ENCODE results near the gene STK39. TPM values are rescaled to one million over a fixed set of nuclear protein-coding genes. Genes with fewer than 3 reads are reported as not detected.

STK39 gene
- total and polyA plus RNA-seq, 2 of the 4 experiments (the other 2 are of a cell fraction) = 11.8 to 16.4 TPM

DNA sequence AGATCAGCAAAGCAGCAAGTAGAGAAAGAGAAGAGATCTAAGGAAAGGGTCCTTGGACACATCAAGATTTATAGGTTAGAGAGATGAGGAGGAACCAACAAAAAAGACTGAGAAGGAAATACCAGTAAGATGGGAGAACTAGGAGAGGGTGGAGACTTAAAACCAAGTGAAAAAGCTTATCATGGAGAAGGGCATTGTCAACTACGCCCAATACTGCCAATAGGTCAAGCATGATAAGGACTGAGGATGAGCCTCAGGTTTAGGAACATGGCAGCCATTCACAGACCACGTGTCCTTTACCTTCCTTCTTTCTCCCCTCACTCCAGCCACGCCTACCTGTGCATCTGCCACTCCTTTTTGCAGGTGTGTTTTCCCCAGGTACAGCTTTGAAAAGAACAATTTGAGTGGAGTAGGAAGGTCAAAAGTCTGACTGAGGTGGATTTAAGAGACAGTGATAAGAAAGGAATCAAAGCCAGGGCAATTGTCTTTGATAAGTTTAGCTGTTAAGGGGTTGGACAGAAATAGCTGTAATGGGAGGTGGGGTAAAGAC, 238.7 kb downstream of the STK39 start:
- Histone ChIP-seq H3K56ac (ENCODE audit: extremely low read depth, insufficient read depth, low read length) (no peak overlapping the region), H3K4me2 (ENCODE audit: low read depth, low read length) (no peak overlapping the region), H2AFZ (replicated peaks; ENCODE audit: low read length, poor library complexity) (no peak overlapping the region), H3K14ac (replicated peaks; ENCODE audit: low read depth, low read length) (no peak overlapping the region), H3K27ac (ENCODE audit: insufficient read depth, low read length) (no peak overlapping the region), H3K9ac (ENCODE audit: low read depth, low read length) (no peak overlapping the region), H2BK120ac (ENCODE audit: low read depth, low read length) (no peak overlapping the region), H2BK20ac (ENCODE audit: low read depth, low read length) (no peak overlapping the region), H3K9me1 (ENCODE audit: insufficient read depth, low read length) (no peaks in the 10 kb centered on the region; the same call in 1 of the 2 replicates), H4K91ac (ENCODE audit: insufficient read depth, low read depth, low read length) (no peak overlapping the region), H3K79me1 (ENCODE audit: low read depth in 1 of 2, low read length in 2 of 2) (peaks cover 0 to 5% of the 10 kb centered on the region in 2 experiments; a peak in 1 of 4 replicates), H2AK5ac (ENCODE audit: low read depth, low read length) (no peak overlapping the region), H3K9me3 (ENCODE audit: control insufficient read depth, insufficient read depth, low read length) (no peaks in the 10 kb centered on the region), H3K4me3 (ENCODE audit: insufficient read depth, low read depth, low read length) (no peak overlapping the region), H2BK15ac (ENCODE audit: low read depth, low read length) (no peak overlapping the region), H4K8ac (ENCODE audit: low read depth in 2 of 2, low read length in 2 of 2) (no peak overlapping the region), H3K4me1 (ENCODE audit: control insufficient read depth, insufficient read depth, low read length) (peaks cover 4% of the 10 kb centered on the region), H4K5ac (ENCODE audit: low read depth, low read length) (no peak overlapping the region), H3K36me3 (ENCODE audit: control insufficient read depth, insufficient read depth, low read length) (peaks cover 14% of the 10 kb centered on the region; the same call in 1 of the 2 replicates), H2AK9ac (replicated peaks; ENCODE audit: low read depth, low read length, poor library complexity) (no peak overlapping the region), H2BK5ac (ENCODE audit: low read depth, low read length, poor library complexity, severe bottlenecking) (no peak overlapping the region), H3K23ac (ENCODE audit: low read depth, low read length) (no peak overlapping the region), H4K20me1 (ENCODE audit: insufficient read depth, low read length) (no peaks in the 10 kb centered on the region), H3K4ac (ENCODE audit: low read depth, low read length) (no peak overlapping the region), H3K27me3 (ENCODE audit: control insufficient read depth, insufficient read depth, low read length) (no peaks in the 10 kb centered on the region), H3K18ac (ENCODE audit: low read depth, low read length) (no peak overlapping the region)
- dilution Hi-C loops (cut with HindIII; ENCODE audit: low sequenced_read_pairs, unreplicated experiment) (no loop called here), intact Hi-C loops (cut with micrococcal nuclease) (no loop called here), in situ Hi-C loops (cut with MboI; ENCODE audit: low sequenced_read_pairs) (no loop called here)
- WGBS, 2 experiments (ENCODE audit: extremely low coverage in 2 of 2, insufficient read length in 1 of 2) = 100% methylated on average over 1 of the region's 3 CpGs; no CpG with 5 or more reads in 1 of the 2 experiments
- ChIA-PET CTCF (no interaction called here), POLR2A (ENCODE audit: unreplicated experiment) (no interaction called here)
- TF ChIP-seq, protein P1, sequence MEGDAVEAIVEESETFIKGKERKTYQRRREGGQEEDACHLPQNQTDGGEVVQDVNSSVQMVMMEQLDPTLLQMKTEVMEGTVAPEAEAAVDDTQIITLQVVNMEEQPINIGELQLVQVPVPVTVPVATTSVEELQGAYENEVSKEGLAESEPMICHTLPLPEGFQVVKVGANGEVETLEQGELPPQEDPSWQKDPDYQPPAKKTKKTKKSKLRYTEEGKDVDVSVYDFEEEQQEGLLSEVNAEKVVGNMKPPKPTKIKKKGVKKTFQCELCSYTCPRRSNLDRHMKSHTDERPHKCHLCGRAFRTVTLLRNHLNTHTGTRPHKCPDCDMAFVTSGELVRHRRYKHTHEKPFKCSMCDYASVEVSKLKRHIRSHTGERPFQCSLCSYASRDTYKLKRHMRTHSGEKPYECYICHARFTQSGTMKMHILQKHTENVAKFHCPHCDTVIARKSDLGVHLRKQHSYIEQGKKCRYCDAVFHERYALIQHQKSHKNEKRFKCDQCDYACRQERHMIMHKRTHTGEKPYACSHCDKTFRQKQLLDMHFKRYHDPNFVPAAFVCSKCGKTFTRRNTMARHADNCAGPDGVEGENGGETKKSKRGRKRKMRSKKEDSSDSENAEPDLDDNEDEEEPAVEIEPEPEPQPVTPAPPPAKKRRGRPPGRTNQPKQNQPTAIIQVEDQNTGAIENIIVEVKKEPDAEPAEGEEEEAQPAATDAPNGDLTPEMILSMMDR (conservative IDR thresholded peaks at IDR 0.05; ENCODE audit: low read depth, low read length) = no peak
- TF ChIP-seq FOS (IDR thresholded peaks at IDR 0.05; ENCODE audit: low read depth, low read length) (no peak), POLR2A (IDR thresholded peaks at IDR 0.05; ENCODE audit: low read depth, low read length) (no peak), RFX5 (IDR thresholded peaks at IDR 0.05; ENCODE audit: low read depth, low read length) (no peak), CEBPB (IDR thresholded peaks at IDR 0.05; ENCODE audit: low read depth, low read length) (no peak), BHLHE40 (IDR thresholded peaks at IDR 0.05; ENCODE audit: low read depth, low read length) (no peak), SMC3 (IDR thresholded peaks at IDR 0.05; ENCODE audit: low read depth, low read length) (no peak), MAZ (IDR thresholded peaks at IDR 0.05; ENCODE audit: borderline replicate concordance, low read depth, low read length) (no peak), CHD1 (IDR thresholded peaks at IDR 0.05; ENCODE audit: low read depth, low read length) (no peak), MXI1 (IDR thresholded peaks at IDR 0.05; ENCODE audit: borderline replicate concordance, low read depth, low read length) (no peak), RCOR1 (IDR thresholded peaks at IDR 0.05; ENCODE audit: insufficient replicate concordance, low read length) (no peak), NFE2L2 (IDR thresholded peaks at IDR 0.05; ENCODE audit: low read depth, low read length) (no peak), MAFK (IDR thresholded peaks at IDR 0.05; ENCODE audit: low read depth, low read length) (no peak), RAD21 (IDR thresholded peaks at IDR 0.05; ENCODE audit: low read length) (no peak)
- TF ChIP-seq, protein P2, sequence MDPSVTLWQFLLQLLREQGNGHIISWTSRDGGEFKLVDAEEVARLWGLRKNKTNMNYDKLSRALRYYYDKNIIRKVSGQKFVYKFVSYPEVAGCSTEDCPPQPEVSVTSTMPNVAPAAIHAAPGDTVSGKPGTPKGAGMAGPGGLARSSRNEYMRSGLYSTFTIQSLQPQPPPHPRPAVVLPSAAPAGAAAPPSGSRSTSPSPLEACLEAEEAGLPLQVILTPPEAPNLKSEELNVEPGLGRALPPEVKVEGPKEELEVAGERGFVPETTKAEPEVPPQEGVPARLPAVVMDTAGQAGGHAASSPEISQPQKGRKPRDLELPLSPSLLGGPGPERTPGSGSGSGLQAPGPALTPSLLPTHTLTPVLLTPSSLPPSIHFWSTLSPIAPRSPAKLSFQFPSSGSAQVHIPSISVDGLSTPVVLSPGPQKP (IDR thresholded peaks at IDR 0.05; ENCODE audit: borderline replicate concordance, low read depth, low read length) = no peak
- TF ChIP-seq, protein P3, sequence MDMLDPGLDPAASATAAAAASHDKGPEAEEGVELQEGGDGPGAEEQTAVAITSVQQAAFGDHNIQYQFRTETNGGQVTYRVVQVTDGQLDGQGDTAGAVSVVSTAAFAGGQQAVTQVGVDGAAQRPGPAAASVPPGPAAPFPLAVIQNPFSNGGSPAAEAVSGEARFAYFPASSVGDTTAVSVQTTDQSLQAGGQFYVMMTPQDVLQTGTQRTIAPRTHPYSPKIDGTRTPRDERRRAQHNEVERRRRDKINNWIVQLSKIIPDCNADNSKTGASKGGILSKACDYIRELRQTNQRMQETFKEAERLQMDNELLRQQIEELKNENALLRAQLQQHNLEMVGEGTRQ (IDR thresholded peaks at IDR 0.05; ENCODE audit: low read depth, low read length) = no peak
- no peak for DNase-seq
- no TSS peak for BruUV-seq (replicated peaks)
- ATAC-seq (ENCODE audit: low read depth) = no peak
